PC-9 (cell line): ENCODE measurements around the gene ZNF48. TPM values are rescaled to one million over a fixed set of nuclear protein-coding genes. Genes with fewer than 3 reads are reported as not detected.

Experiments
- BruUV-seq: library from RNA; stranded (reverse); fragments of 400-500 nt; replicated peaks from 2 replicates; lab custom pipeline; 2021; lab: Mats Ljungman, UMichigan
- CTCF ChIA-PET: fragments of 300-600 bp; sonication (Branson Sonifier 250); formaldehyde crosslinking; loops from one replicate; lab custom pipeline; 2022; ENCODE audit warnings: antibody characterized with exemption; lab: Charles Lee
- POLR2A ChIA-PET: fragments of 300-600 bp; sonication (Branson Sonifier 250); formaldehyde crosslinking; loops from one replicate; lab custom pipeline; 2022; ENCODE audit warnings: antibody characterized with exemption; ENCODE audit not compliant: unreplicated experiment; lab: Charles Lee
- DNase-seq, 2 experiments: peaks; one replicate each; pipeline versions ENCODE4 v3.0.0 to v3.0.0-alpha.2; 2015 to 2022; ENCODE audit warnings: mixed read lengths in 1 of 2
- H2AFZ ChIP-seq: fragments of 200-600 bp; sonication (generic); 2 replicates; pipeline ENCODE4 v1.8.1; 2017; ENCODE audit warnings: antibody characterized with exemption
- H3F3A ChIP-seq: fragments of 200-600 bp; sonication (generic); 2 replicates; pipeline ENCODE4 v1.8.1; 2017; ENCODE audit warnings: antibody characterized with exemption, mild to moderate bottlenecking, low read depth; ENCODE audit not compliant: insufficient read depth
- H3K27ac ChIP-seq: fragments of 200-600 bp; sonication (generic); 2 replicates; pipeline ENCODE4 v1.6.1; 2016; ENCODE audit warnings: mixed run types
- H3K27me3 ChIP-seq: fragments of 200-600 bp; sonication (generic); 2 replicates; pipeline ENCODE4 v1.6.1; 2016; ENCODE audit warnings: low read depth, mixed run types; ENCODE audit not compliant: insufficient read depth
- H3K36me3 ChIP-seq: fragments of 200-600 bp; sonication (generic); 2 replicates; pipeline ENCODE4 v1.6.1; 2016; ENCODE audit warnings: low read depth, mixed run types
- H3K4me1 ChIP-seq: fragments of 200-600 bp; sonication (generic); replicated peaks from 2 replicates; pipeline ENCODE4 v1.6.1; 2016; ENCODE audit warnings: mixed run types; ENCODE audit not compliant: insufficient read depth
- H3K4me2 ChIP-seq: fragments of 200-600 bp; sonication (generic); 2 replicates; pipeline ENCODE4 v1.6.1; 2017; ENCODE audit warnings: mixed run types
- H3K4me3 ChIP-seq: fragments of 200-600 bp; sonication (generic); 2 replicates; pipeline ENCODE4 v1.6.1; 2016; ENCODE audit warnings: mixed run types
- H3K79me2 ChIP-seq: fragments of 200-600 bp; sonication (generic); 2 replicates; pipeline ENCODE4 v1.6.1; 2017; ENCODE audit warnings: low read depth, mixed run types
- H3K9me2 ChIP-seq: fragments of 200-600 bp; sonication (generic); 2 replicates; pipeline ENCODE4 v1.8.1; 2017; ENCODE audit warnings: mild to moderate bottlenecking; ENCODE audit not compliant: insufficient read depth
- H3K9me3 ChIP-seq: fragments of 200-600 bp; sonication (generic); 2 replicates; pipeline ENCODE4 v1.8.1; 2016; ENCODE audit warnings: low read depth; ENCODE audit not compliant: insufficient read depth
- H4K20me1 ChIP-seq: fragments of 200-600 bp; sonication (generic); 2 replicates; pipeline ENCODE4 v1.8.1; 2017; ENCODE audit not compliant: insufficient read depth
- EZH2 ChIP-seq: fragments of 200-600 bp; sonication (generic); IDR thresholded peaks from 2 replicates; pipeline ENCODE4 v1.8.0; 2017; ENCODE audit warnings: antibody characterized with exemption, low read depth
- intact Hi-C: fragments of 100-400 bp; cut with micrococcal nuclease; formaldehyde crosslinking; loops from one replicate; pipeline ENCODE4 v1.10.0; 2022; ENCODE audit not compliant: unreplicated experiment
- total RNA-seq: library from RNA; stranded (reverse); gene quantifications from 2 replicates; pipeline ENCODE4 v1.2.3, GENCODE V29; 2021
- TF ChIP-seq, protein P1 (sequence below): fragments of 200-600 bp; sonication (generic); conservative IDR thresholded peaks from 2 replicates; pipeline ENCODE4 v1.6.1; 2017; ENCODE audit warnings: mixed run types, antibody characterized with exemption, mild to moderate bottlenecking, moderate library complexity

The ZNF48 gene
- total RNA-seq, 1 experiment from 2014 or later: 20.1 TPM

DNA sequence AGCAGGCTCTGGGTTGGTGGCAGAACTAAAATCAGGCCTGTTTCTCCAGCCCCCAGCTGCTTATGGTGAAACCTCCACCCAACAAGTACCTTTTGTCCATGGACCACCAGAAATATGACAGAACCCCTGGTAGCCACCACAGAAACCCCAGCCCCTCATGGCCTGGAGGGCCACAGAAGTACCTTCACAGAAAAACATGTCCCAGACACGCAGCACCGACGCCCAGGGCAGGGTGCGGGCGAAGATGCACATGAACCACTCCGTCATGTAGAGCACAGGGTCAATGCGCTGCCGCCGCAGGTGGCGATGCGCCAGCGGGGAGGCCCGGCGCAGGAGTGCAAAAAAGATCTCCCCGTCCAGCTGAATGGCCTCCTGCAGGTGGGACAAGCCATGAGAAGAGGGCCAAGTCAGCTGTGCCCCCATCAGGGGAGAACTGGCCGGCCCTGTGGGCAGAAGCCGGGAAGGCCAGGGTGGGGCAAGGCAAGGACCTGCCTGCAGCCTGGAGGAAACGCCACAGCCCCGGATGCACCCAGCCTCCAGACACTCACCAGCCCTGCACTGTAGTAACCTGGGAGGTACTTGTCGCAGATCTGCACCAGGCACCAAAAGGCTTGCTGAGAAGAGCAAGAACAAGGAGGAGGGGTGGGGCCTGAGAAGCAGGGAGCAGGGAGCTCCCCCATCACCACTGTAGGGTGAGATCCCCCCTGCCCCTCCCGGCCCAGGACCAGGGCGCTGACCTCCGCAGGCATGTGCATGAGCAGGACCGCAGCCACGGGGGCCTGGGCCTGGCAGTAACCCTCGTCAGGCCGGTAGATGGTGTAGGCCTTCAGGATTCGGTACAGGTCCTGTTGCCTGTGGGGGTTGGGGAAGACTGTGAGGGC lies 36.0 kb upstream of the ZNF48 start:
- no peak for TF ChIP-seq EZH2
- Histone ChIP-seq H3F3A (peaks cover 45% of the 10 kb centered on the region), H3K4me1 (peaks cover 13% of the 10 kb centered on the region), H3K79me2 (peaks cover 38% of the 10 kb centered on the region), H3K4me2 (no peak overlapping the region), H3K27me3 (no peaks in the 10 kb centered on the region), H3K9me2 (no peaks in the 10 kb centered on the region), H3K36me3 (peaks cover 24% of the 10 kb centered on the region), H3K4me3 (no peak overlapping the region), H3K27ac (no peak overlapping the region), H4K20me1 (peaks cover 7% of the 10 kb centered on the region; the same call in 1 of the 2 replicates), H3K9me3 (no peaks in the 10 kb centered on the region), H2AFZ (no peak overlapping the region)
- intact Hi-C loops: loop anchor here (5.0 kb wide), 1 partner anchor 267 kb away; the partner anchor contains the start of gene TBX6
- BruUV-seq: no TSS peak
- CTCF ChIA-PET: no interaction called here
- DNase-seq: no peak
- POLR2A ChIA-PET: interaction anchor here (0.6 kb wide), 2 partner anchors 11 to 59 kb away, joined by 3 to 5 read pairs; no protein-coding TSS in a partner anchor

- no peak overlapping the region for H3K27ac ChIP-seq
- no TSS peak for BruUV-seq
- H3K4me1 ChIP-seq: peaks cover 13% of the 10 kb centered on the region
- TF ChIP-seq, protein P1, sequence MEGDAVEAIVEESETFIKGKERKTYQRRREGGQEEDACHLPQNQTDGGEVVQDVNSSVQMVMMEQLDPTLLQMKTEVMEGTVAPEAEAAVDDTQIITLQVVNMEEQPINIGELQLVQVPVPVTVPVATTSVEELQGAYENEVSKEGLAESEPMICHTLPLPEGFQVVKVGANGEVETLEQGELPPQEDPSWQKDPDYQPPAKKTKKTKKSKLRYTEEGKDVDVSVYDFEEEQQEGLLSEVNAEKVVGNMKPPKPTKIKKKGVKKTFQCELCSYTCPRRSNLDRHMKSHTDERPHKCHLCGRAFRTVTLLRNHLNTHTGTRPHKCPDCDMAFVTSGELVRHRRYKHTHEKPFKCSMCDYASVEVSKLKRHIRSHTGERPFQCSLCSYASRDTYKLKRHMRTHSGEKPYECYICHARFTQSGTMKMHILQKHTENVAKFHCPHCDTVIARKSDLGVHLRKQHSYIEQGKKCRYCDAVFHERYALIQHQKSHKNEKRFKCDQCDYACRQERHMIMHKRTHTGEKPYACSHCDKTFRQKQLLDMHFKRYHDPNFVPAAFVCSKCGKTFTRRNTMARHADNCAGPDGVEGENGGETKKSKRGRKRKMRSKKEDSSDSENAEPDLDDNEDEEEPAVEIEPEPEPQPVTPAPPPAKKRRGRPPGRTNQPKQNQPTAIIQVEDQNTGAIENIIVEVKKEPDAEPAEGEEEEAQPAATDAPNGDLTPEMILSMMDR: no peak
- TF ChIP-seq EZH2: no peak
- H3K4me3 ChIP-seq: no peak overlapping the region
- H3K9me3 ChIP-seq: no peaks in the 10 kb centered on the region
- POLR2A ChIA-PET: interaction anchor here (0.6 kb wide), 2 partner anchors 11 to 58 kb away, joined by 3 to 5 read pairs; no protein-coding TSS in a partner anchor
- H3K79me2 ChIP-seq: peaks cover 38% of the 10 kb centered on the region
- DNase-seq: no peak
- no peaks in the 10 kb centered on the region for H3K27me3 ChIP-seq
- H4K20me1 ChIP-seq: 0 out of 2 replicates have a peak, but pooled peaks cover 12% of the 10 kb centered on the region
- no peaks in the 10 kb centered on the region for H3K9me2 ChIP-seq
- H3F3A ChIP-seq: peaks cover 41% of the 10 kb centered on the region; the same call in 1 of the 2 replicates
- CTCF ChIA-PET: interaction anchor here (1.3 kb wide), 1 partner anchor 11 kb away, joined by 4 read pairs; no protein-coding TSS in a partner anchor
- H3K4me2 ChIP-seq: no peak overlapping the region
- no peak overlapping the region for H2AFZ ChIP-seq
- intact Hi-C loops: loop anchor here (5.0 kb wide), 1 partner anchor 268 kb away; the partner anchor contains the start of gene TBX6
- peaks cover 24% of the 10 kb centered on the region for H3K36me3 ChIP-seq
These were observed 35.4 kb upstream of the ZNF48 start for GRCh38 chr16:30359871-30360170.

DNA sequence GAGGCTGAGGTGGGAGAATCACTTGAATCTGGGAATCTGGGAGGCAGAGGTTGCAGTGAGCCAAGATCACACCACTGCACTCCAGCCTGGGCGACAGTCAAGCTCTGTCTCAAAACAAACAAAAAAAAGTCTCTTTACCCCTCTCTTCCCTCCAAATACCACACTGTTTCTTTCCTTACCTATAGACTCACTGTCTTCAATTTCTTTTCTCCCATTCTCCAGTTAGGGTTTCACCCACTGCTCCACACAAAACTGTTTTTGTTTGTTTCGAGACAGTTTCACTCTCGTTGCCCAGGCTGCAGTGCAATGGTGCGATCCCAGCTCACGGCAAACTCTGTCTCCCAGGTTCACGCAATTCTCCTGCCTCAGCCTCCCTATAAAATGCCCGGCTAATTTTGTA lies 34.0 kb upstream of the ZNF48 start:
- H2AFZ ChIP-seq: no peak overlapping the region
- no peaks in the 10 kb centered on the region for H3K27me3 ChIP-seq
- H3K4me3 ChIP-seq: no peak overlapping the region
- no peak overlapping the region for H3K27ac ChIP-seq
- DNase-seq: no peak
- peaks cover 33% of the 10 kb centered on the region; the same call in 1 of the 2 replicates for H3F3A ChIP-seq
- POLR2A ChIA-PET: interaction anchor here (0.7 kb wide), 1 partner anchor 295 kb away, joined by 6 read pairs; the partner anchor contains the start of gene ALDOA
- H3K4me2 ChIP-seq: no peak overlapping the region
- peaks cover 49% of the 10 kb centered on the region for H3K79me2 ChIP-seq
- no peaks in the 10 kb centered on the region for H3K9me3 ChIP-seq
- H3K36me3 ChIP-seq: peaks cover 30% of the 10 kb centered on the region
- intact Hi-C loops: no loop called here
- CTCF ChIA-PET: interaction anchor here (1.3 kb wide), 1 partner anchor 10 kb away, joined by 4 read pairs; no protein-coding TSS in a partner anchor
- peaks cover 18% of the 10 kb centered on the region; the same call in 1 of the 2 replicates for H4K20me1 ChIP-seq
- no peak for TF ChIP-seq EZH2
- TF ChIP-seq, protein P1: no peak
- no TSS peak for BruUV-seq
- H3K4me1 ChIP-seq: peaks cover 10% of the 10 kb centered on the region
- no peaks in the 10 kb centered on the region for H3K9me2 ChIP-seq
